PC-9 (cell line): ENCODE measurements around the gene CENPM. TPM values are rescaled to one million over a fixed set of nuclear protein-coding genes. Genes with fewer than 3 reads are reported as not detected.
A peak's percentile ranks its signal among the peaks of the same experiment; 100 is the strongest.

Experiments
- BruUV-seq: library from RNA; stranded (reverse); fragments of 400-500 nt; replicated peaks from 2 replicates; lab custom pipeline; 2021; lab: Mats Ljungman, UMichigan
- CTCF ChIA-PET: fragments of 300-600 bp; sonication (Branson Sonifier 250); formaldehyde crosslinking; loops from one replicate; lab custom pipeline; 2022; ENCODE audit warnings: antibody characterized with exemption; lab: Charles Lee
- POLR2A ChIA-PET: fragments of 300-600 bp; sonication (Branson Sonifier 250); formaldehyde crosslinking; loops from one replicate; lab custom pipeline; 2022; ENCODE audit warnings: antibody characterized with exemption; ENCODE audit not compliant: unreplicated experiment; lab: Charles Lee
- DNase-seq, 2 experiments: peaks; one replicate each; pipeline versions ENCODE4 v3.0.0 to v3.0.0-alpha.2; 2015 to 2022; ENCODE audit warnings: mixed read lengths in 1 of 2
- H2AFZ ChIP-seq: fragments of 200-600 bp; sonication (generic); 2 replicates; pipeline ENCODE4 v1.8.1; 2017; ENCODE audit warnings: antibody characterized with exemption
- H3F3A ChIP-seq: fragments of 200-600 bp; sonication (generic); 2 replicates; pipeline ENCODE4 v1.8.1; 2017; ENCODE audit warnings: antibody characterized with exemption, mild to moderate bottlenecking, low read depth; ENCODE audit not compliant: insufficient read depth
- H3K27ac ChIP-seq: fragments of 200-600 bp; sonication (generic); 2 replicates; pipeline ENCODE4 v1.6.1; 2016; ENCODE audit warnings: mixed run types
- H3K27me3 ChIP-seq: fragments of 200-600 bp; sonication (generic); 2 replicates; pipeline ENCODE4 v1.6.1; 2016; ENCODE audit warnings: low read depth, mixed run types; ENCODE audit not compliant: insufficient read depth
- H3K36me3 ChIP-seq: fragments of 200-600 bp; sonication (generic); 2 replicates; pipeline ENCODE4 v1.6.1; 2016; ENCODE audit warnings: low read depth, mixed run types
- H3K4me1 ChIP-seq: fragments of 200-600 bp; sonication (generic); replicated peaks from 2 replicates; pipeline ENCODE4 v1.6.1; 2016; ENCODE audit warnings: mixed run types; ENCODE audit not compliant: insufficient read depth
- H3K4me2 ChIP-seq: fragments of 200-600 bp; sonication (generic); 2 replicates; pipeline ENCODE4 v1.6.1; 2017; ENCODE audit warnings: mixed run types
- H3K4me3 ChIP-seq: fragments of 200-600 bp; sonication (generic); 2 replicates; pipeline ENCODE4 v1.6.1; 2016; ENCODE audit warnings: mixed run types
- H3K79me2 ChIP-seq: fragments of 200-600 bp; sonication (generic); 2 replicates; pipeline ENCODE4 v1.6.1; 2017; ENCODE audit warnings: low read depth, mixed run types
- H3K9me2 ChIP-seq: fragments of 200-600 bp; sonication (generic); 2 replicates; pipeline ENCODE4 v1.8.1; 2017; ENCODE audit warnings: mild to moderate bottlenecking; ENCODE audit not compliant: insufficient read depth
- H3K9me3 ChIP-seq: fragments of 200-600 bp; sonication (generic); 2 replicates; pipeline ENCODE4 v1.8.1; 2016; ENCODE audit warnings: low read depth; ENCODE audit not compliant: insufficient read depth
- H4K20me1 ChIP-seq: fragments of 200-600 bp; sonication (generic); 2 replicates; pipeline ENCODE4 v1.8.1; 2017; ENCODE audit not compliant: insufficient read depth
- EZH2 ChIP-seq: fragments of 200-600 bp; sonication (generic); IDR thresholded peaks from 2 replicates; pipeline ENCODE4 v1.8.0; 2017; ENCODE audit warnings: antibody characterized with exemption, low read depth
- intact Hi-C: fragments of 100-400 bp; cut with micrococcal nuclease; formaldehyde crosslinking; loops from one replicate; pipeline ENCODE4 v1.10.0; 2022; ENCODE audit not compliant: unreplicated experiment
- total RNA-seq: library from RNA; stranded (reverse); gene quantifications from 2 replicates; pipeline ENCODE4 v1.2.3, GENCODE V29; 2021
- TF ChIP-seq, protein P1 (sequence below): fragments of 200-600 bp; sonication (generic); conservative IDR thresholded peaks from 2 replicates; pipeline ENCODE4 v1.6.1; 2017; ENCODE audit warnings: mixed run types, antibody characterized with exemption, mild to moderate bottlenecking, moderate library complexity

Gene CENPM
- total RNA-seq, 1 experiment from 2014 or later, result 42.0 TPM

DNA sequence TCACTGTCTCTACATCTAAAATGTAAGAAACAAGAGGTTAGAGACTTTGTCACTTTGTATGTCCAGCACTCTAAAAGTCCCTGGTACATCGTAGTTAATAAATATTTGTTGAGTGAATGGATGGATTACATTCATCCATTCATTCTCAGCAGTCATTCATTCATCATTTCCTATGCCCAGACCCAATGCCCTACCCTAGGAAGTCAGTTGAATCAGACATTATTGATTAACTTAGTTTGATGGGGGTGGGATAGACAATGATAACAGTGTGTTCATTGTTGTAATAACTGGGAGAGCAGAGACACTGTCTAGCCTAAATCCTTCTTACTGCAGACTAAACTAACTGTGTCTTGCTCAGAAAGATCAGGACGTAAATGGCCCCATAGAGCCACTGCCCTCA, 1.2 kb upstream of the CENPM start:
- Histone ChIP-seq H3K4me1 (peaks cover 18% of the 10 kb centered on the region), H3K4me2 (peak overlapping the region; percentile 88), H3K27me3 (no peaks in the 10 kb centered on the region), H3K9me3 (no peaks in the 10 kb centered on the region), H4K20me1 (no peaks in the 10 kb centered on the region), H3F3A (peaks cover 7% of the 10 kb centered on the region), H3K27ac (no peak overlapping the region), H3K36me3 (no peaks in the 10 kb centered on the region), H2AFZ (no peak overlapping the region), H3K9me2 (no peaks in the 10 kb centered on the region), H3K4me3 (no peak overlapping the region), H3K79me2 (peaks cover 19% of the 10 kb centered on the region)
- TF ChIP-seq, protein P1, sequence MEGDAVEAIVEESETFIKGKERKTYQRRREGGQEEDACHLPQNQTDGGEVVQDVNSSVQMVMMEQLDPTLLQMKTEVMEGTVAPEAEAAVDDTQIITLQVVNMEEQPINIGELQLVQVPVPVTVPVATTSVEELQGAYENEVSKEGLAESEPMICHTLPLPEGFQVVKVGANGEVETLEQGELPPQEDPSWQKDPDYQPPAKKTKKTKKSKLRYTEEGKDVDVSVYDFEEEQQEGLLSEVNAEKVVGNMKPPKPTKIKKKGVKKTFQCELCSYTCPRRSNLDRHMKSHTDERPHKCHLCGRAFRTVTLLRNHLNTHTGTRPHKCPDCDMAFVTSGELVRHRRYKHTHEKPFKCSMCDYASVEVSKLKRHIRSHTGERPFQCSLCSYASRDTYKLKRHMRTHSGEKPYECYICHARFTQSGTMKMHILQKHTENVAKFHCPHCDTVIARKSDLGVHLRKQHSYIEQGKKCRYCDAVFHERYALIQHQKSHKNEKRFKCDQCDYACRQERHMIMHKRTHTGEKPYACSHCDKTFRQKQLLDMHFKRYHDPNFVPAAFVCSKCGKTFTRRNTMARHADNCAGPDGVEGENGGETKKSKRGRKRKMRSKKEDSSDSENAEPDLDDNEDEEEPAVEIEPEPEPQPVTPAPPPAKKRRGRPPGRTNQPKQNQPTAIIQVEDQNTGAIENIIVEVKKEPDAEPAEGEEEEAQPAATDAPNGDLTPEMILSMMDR, result no peak
- TF ChIP-seq EZH2, result no peak
- BruUV-seq, result no TSS peak
- POLR2A ChIA-PET, result no interaction called here
- DNase-seq, result no peak
- intact Hi-C loops, result loop anchor here (5.0 to 10.0 kb wide), 2 partner anchors 127 to 406 kb away; partner anchors contain the start of genes NAGA, PHETA2, POLR3H and SMDT1
- CTCF ChIA-PET, result no interaction called here

DNA sequence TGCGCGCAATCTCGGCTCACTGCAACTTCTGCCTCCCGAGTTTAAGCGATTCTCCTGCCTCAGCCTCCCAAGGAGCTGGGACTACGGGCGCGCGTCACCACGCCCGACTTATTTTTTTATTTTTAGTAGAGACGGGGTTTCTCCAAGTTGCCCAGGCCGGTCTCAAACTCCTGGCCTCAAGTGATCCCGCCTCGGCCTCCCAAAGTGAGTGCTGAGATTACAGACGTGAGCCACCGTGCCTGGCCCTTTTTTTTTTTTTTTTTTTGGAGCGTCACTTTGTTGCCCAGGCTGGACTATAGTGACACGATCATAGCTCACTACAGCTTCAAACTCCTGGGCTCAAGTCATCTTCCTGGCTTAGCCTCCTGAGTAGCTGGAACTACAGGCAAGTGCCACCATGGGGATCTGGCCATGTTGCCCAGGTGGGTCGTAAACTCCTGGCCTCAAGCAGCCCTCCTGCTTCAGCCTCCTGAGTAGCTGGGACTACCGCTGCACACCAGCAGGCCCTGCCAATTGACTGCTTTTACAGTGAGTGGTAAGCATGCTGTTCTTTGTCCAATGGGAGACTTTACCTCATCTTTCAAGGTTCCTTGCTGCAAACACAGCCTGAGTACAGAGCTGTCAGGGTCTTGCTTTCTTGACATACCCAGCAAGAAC, 600 bp upstream of the CENPM start:
- DNase-seq, result no peak
- Histone ChIP-seq H2AFZ (peak overlapping the region; percentile 95), H3F3A (peaks cover 10% of the 10 kb centered on the region), H3K4me3 (peak overlapping the region; percentile 73), H3K79me2 (peaks cover 19% of the 10 kb centered on the region), H3K27me3 (no peaks in the 10 kb centered on the region), H3K9me2 (no peaks in the 10 kb centered on the region), H3K9me3 (no peaks in the 10 kb centered on the region), H3K4me1 (peaks cover 18% of the 10 kb centered on the region), H3K4me2 (peak overlapping the region; percentile 88), H3K27ac (no peak overlapping the region), H4K20me1 (no peaks in the 10 kb centered on the region), H3K36me3 (no peaks in the 10 kb centered on the region)
- TSS peak; percentile 66 for BruUV-seq
- CTCF ChIA-PET, result interaction anchor here (0.6 to 1.2 kb wide), 3 partner anchors 22 to 497 kb away, joined by 3 to 5 read pairs (median 5); no protein-coding TSS in a partner anchor
- TF ChIP-seq, protein P1, result no peak
- TF ChIP-seq EZH2, result no peak
- intact Hi-C loops, result loop anchor here (5.0 to 10.0 kb wide), 2 partner anchors 127 to 405 kb away; partner anchors contain the start of genes NAGA, PHETA2, POLR3H and SMDT1
- POLR2A ChIA-PET, result interaction anchor here (0.6 to 0.7 kb wide), 3 partner anchors 115 to 144 kb away, joined by 3 to 5 read pairs (median 5); partner anchors contain the start of gene SREBF2

DNA sequence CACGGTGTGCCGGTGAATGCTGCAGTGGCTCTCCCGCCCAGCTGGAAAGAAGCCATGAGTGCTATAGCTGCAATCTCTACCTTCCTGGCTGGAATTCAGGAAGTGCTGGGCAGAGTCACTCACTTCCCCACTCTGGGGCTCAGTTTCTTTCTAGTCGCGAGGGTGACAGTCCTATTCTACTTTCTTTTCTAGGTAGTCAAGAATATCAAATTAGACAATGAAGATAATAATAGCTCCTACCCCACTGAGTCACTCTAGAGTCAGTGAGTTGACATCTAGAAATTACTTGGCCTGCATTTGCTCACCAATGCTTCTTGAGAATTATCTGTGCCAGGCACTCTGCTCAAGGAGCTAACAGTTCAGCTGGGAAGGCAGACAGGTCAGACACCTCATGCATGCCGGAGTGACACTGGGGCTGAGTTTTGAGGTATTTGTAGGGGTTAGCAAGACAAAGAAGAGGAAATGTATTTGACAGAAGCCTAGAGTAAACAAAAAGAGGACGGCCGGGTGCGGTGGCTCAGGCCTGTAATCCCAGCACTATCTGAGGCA, 3.2 kb downstream of the CENPM start:
- H3K27ac ChIP-seq, result no peak overlapping the region
- POLR2A ChIA-PET, result interaction anchor here (0.6 kb wide), 1 partner anchor 475 kb away, joined by 4 read pairs; the partner anchor contains the start of gene PHF5A
- H3F3A ChIP-seq, result peaks cover 34% of the 10 kb centered on the region

More for the DNA sequence above, 3.2 kb downstream of the CENPM start:
- Histone ChIP-seq H3K27me3 (no peaks in the 10 kb centered on the region), H2AFZ (no peak overlapping the region), H3K36me3 (0 out of 2 replicates have a peak, but pooled peaks cover 2% of the 10 kb centered on the region), H3K79me2 (peaks cover 23% of the 10 kb centered on the region), H3K9me3 (no peaks in the 10 kb centered on the region), H4K20me1 (0 out of 2 replicates have a peak, but pooled peaks cover 9% of the 10 kb centered on the region), H3K4me3 (no peak overlapping the region), H3K4me1 (peaks cover 18% of the 10 kb centered on the region), H3K9me2 (no peaks in the 10 kb centered on the region), H3K4me2 (no peak overlapping the region)
- intact Hi-C loops, result loop anchor here (10.0 kb wide), 1 partner anchor 131 kb away; the partner anchor contains the start of genes NAGA, PHETA2 and SMDT1
- no peak for DNase-seq
- no TSS peak for BruUV-seq
- CTCF ChIA-PET, result interaction anchor here (0.9 kb wide), 1 partner anchor 18 kb away, joined by 3 read pairs; no protein-coding TSS in a partner anchor
- TF ChIP-seq, protein P1, result no peak
- no peak for TF ChIP-seq EZH2
